H7 (cell line): ENCODE measurements around the gene ADGRL3. TPM values are rescaled to one million over a fixed set of nuclear protein-coding genes. Genes with fewer than 3 reads are reported as not detected.
"Not testable (repeated sequence)": the region's sequence is repeated elsewhere in the genome, so short reads cannot be mapped to it uniquely, and the experiment has no call there.

Experiments
- DNase-seq: peaks from one replicate; pipeline ENCODE4 v3.0.0; 2012
- H3K27me3 ChIP-seq: 2 replicates; pipeline ENCODE4 v1.6.0; 2011; ENCODE audit warnings: mild to moderate bottlenecking, low read length; ENCODE audit not compliant: control insufficient read depth, insufficient read depth
- H3K36me3 ChIP-seq: replicated peaks from 2 replicates; pipeline ENCODE4 v1.5.1; 2011; ENCODE audit warnings: low read length; ENCODE audit not compliant: control insufficient read depth, insufficient read depth
- H3K4me3 ChIP-seq: 2 replicates; pipeline ENCODE4 v1.5.1; 2011; ENCODE audit warnings: low read depth, mild to moderate bottlenecking, control low read depth, low read length, moderate library complexity; ENCODE audit not compliant: insufficient read depth
- total RNA-seq: library from RNA; depleted of rRNA; stranded (reverse); fragments of >200 nt; shearing (Covaris generic); gene quantifications from 2 replicates; pipeline ENCODE4 v1.2.3, GENCODE V29; 2014

ADGRL3 gene
- total RNA-seq, 1 experiment from 2014 or later, result 6.8 TPM

DNA sequence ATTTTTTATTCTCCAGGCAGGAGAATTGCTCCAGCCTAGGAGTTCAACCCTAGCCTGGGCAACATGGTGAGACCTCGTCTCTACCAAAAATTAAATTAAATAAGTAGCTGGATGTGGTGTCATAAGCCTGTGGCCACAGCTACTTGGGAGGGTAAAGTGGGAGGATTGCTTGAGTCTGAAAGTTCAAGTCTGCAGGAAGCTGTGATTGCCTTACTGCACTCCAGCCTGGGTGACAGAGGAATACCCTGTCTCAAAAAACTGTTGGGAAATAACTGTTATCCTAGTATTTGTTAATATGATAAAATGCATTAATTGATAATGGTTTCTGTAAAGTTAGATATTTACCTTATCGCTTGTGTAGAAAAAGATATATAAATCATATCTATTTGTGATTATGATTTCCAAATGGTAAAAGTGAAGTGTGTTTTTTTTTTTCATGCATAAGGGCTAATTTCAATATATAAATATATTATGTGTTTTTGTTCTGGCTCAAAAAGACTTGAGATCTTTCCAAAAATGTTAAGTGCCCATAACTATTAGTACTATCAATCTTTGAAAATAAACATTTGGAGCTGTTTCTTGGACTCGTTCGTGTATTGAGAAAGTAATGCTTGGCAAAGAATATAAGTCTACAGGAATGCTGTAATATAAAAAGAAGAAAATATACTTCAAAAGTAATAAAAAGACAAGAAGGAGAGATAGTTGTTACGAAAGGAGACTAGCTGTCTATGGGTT is 396.6 kb downstream of the ADGRL3 start:
- no peaks in the 10 kb centered on the region for H3K27me3 ChIP-seq
- H3K36me3 ChIP-seq, result no peaks in the 10 kb centered on the region
- H3K4me3 ChIP-seq, result no peak overlapping the region
- DNase-seq, result no peak

DNA sequence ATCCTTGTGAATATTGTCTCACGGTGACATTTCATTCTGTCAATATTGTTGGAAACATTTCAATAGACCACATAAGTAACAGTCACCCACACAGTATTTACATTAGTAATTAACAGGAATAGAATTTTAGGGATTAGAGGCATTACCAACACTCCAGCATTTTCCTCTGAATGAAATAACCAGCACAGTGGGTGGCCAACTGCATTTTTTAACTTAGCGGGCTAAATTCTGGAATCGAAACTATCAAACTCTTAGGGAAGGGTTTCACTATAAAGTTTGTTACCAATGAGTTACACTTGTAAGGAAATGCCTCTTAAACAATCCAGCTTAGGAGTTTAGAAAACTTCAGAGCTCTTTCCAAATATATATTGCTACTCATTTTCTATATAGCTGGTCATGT is 403.0 kb downstream of the ADGRL3 start:
- Histone ChIP-seq H3K4me3 (no peak overlapping the region), H3K36me3 (no peaks in the 10 kb centered on the region), H3K27me3 (no peaks in the 10 kb centered on the region)
- DNase-seq, result no peak

DNA sequence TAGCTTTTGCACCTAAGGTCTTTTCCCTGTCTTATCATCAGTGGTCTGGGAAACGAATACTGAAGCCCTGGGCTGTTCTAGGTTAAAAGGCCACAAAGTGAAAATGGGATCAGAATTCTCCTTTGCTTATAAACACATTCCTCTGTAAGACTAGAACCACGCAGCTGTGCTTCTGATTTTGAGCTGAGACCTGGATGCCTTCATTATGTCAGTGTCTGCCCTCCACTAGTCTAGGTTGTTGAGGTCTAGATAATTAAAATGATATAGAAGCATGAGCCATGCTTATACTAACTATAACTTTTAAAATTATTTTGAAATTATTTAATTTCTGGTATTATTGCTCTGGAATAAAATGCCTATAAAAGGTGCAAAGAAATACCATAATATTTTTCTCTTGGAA is 403.9 kb downstream of the ADGRL3 start:
- no peak overlapping the region for H3K4me3 ChIP-seq
- DNase-seq, result no peak

DNA sequence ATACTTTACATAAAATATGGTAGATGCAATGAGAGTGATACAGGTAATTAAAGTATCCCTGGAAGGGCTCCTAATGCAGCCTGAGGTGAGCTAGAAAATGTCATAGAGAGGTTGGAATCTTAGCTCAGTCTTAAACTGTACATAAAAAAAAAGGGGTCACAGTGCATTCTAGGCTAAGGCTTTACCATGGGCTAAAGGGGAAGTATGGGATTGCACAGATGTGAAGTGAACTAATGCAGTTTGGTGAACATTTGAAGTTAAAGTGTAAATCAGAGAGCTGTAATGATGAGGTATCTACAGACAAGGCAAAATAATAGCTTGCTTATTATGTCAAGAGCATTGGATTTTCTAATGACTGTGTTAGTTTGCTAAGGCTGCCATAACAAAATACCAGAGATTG is 405.9 kb downstream of the ADGRL3 start:
- no peak for DNase-seq
- Histone ChIP-seq H3K4me3 (no peak overlapping the region), H3K36me3 (no peaks in the 10 kb centered on the region), H3K27me3 (no peaks in the 10 kb centered on the region)

More for the DNA sequence above, 403.9 kb downstream of the ADGRL3 start:
- Histone ChIP-seq H3K36me3 (no peaks in the 10 kb centered on the region), H3K27me3 (no peaks in the 10 kb centered on the region)

DNA sequence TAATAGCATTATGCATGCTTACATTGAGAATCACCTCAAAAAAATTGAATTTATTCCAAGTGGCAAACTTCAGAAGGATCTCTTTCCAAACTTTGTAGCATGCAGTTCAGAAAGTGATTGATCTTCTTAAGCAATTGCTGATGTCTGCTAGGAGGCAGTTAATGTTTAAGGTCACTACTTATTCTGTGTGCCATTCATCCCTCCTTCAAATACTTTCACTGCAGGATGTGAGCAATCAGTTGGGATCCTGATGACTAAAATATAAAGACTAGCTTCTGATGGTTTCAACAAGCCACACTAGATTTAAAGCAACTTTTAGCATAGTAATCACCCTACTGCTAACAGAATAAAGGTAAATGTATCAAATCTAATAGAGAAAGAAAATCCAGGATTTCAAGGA is 414.1 kb downstream of the ADGRL3 start:
- Histone ChIP-seq H3K4me3 (no peak overlapping the region), H3K27me3 (no peaks in the 10 kb centered on the region), H3K36me3 (no peaks in the 10 kb centered on the region)
- DNase-seq, result no peak

DNA sequence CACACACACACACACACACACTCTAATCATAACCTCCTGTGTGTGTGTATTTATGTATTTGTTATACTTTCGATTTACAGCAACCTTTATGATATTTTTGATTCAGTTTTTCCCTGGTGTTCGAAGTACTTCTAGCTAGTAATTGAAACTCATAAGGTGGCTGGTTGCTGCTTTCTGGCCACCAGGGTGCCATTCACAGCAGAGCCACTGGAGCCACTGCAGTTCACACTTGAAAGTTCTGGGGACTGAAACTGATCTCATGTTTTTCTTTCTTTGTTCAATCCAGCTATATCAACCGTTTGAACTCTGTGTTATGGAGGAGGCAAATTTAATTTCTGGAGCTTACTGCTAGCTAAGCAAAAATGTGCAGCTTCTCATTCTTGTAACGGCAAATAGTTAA is 419.4 kb downstream of the ADGRL3 start:
- DNase-seq, result peak; percentile 2

DNA sequence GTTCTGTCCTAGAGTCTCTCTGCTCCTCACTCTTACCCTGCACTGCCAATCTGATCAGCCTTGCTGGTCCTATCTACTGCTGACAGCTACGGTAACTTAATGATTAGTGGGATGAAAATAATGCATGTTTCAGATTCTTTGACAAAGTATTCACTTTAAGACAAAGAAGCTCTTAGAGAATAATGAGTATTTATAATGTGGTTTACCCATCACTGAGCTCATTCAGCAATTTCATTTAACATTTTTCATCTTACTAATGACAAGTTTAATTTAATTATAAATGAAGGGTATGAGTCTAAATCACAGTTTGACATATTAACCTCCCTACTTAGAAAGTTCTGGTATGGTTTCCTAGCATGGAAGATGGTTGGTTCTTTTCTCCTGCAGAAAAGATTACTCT is 428.2 kb downstream of the ADGRL3 start:
- no peak for DNase-seq
- no peaks in the 10 kb centered on the region for H3K36me3 ChIP-seq

More for the DNA sequence above, 419.4 kb downstream of the ADGRL3 start:
- no peak overlapping the region for H3K4me3 ChIP-seq
- no peaks in the 10 kb centered on the region for H3K36me3 ChIP-seq
- no peaks in the 10 kb centered on the region for H3K27me3 ChIP-seq

DNA sequence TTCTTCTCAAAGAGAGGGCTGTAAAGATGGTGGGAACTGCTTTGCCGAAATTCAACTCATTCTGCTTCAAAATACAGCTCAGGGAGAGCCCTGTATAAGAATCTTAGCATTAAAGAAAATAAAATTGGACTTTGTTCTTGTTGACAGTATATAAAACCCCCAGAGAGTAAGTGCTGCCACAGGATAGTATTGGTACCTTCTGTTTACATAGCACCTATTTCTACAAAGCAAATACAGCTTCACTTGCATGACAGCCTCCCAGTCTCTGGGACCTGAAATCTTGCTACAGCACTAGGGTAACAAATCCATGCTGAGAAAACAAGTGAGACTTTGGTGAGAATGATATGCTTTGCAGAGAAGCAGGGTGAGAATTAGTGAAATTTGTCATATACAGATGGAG is 428.6 kb downstream of the ADGRL3 start:
- Histone ChIP-seq H3K4me3 (no peak overlapping the region), H3K36me3 (no peaks in the 10 kb centered on the region), H3K27me3 (no peaks in the 10 kb centered on the region)
- no peak for DNase-seq

More for the DNA sequence above, 428.2 kb downstream of the ADGRL3 start:
- H3K4me3 ChIP-seq, result no peak overlapping the region
- no peaks in the 10 kb centered on the region for H3K27me3 ChIP-seq

DNA sequence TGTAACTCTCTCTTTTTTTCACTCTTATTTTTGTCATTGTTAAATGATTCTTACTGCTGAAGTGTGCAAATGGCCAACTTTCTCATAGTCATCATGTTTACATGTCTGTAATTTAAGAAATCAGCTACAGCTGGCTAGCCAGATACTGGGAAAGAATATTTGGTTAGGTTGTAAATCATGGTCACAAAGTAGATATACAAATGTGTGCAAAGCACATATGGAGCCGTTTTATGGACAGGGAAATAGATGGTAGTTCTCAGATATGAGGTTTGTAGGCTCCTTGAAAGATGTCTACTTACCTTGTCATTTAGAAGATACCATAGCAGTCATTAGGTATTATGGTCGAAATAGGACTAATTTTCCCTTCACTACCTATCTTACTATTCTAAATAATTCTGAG is 430.4 kb downstream of the ADGRL3 start:
- no peak overlapping the region for H3K4me3 ChIP-seq
- DNase-seq, result no peak
- no peaks in the 10 kb centered on the region for H3K36me3 ChIP-seq
- H3K27me3 ChIP-seq, result no peaks in the 10 kb centered on the region

DNA sequence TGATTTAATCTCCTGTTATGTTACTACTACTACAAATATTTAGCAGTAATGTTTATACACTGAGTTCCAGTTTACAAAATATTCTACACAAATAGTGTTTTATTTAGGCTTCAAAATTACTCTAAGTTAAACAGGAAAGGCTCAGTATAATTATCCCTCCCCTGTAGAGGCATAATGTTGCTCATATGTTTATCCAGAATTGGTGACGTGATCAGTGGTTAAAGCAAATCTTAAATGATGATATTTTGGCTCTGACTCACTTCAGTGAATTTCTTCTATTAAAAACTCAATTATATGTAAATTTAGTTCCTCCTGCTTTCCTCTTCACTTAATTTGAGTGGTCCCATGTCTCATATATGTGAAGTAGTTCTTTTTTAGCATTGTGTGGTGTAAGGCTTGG is 438.5 kb downstream of the ADGRL3 start:
- Histone ChIP-seq H3K4me3 (no peak overlapping the region), H3K27me3 (no peaks in the 10 kb centered on the region), H3K36me3 (no peaks in the 10 kb centered on the region)
- no peak for DNase-seq

DNA sequence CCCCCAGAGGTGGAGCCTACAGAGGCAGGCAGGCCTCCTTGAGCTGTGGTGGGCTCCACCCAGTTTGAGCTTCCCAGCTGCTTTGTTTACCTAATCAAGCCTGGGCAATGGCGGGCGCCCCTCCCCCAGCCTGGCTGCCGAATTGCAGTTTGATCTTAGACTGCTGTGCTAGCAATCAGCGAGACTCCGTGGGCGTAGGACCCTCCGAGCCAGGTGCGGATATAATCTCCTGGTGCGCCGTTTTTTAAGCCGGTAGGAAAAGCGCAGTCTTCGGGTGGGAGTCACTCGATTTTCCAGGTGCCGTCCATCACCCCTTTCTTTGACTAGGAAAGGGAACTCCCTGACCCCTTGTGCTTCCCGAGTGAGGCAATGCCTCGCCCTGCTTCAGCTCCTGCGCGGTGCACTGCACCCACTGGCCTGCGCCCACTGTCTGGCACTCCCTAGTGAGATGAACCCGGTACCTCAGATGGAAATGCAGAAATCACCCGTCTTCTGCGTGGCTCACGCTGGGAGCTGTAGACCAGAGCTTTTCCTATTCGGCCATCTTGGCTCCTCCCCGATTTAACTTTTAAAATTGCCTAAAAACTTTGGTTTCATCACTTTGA is 446.7 kb downstream of the ADGRL3 start:
- H3K36me3 ChIP-seq, result not testable (repeated sequence)
- peak overlapping the region; percentile 17 for H3K4me3 ChIP-seq

DNA sequence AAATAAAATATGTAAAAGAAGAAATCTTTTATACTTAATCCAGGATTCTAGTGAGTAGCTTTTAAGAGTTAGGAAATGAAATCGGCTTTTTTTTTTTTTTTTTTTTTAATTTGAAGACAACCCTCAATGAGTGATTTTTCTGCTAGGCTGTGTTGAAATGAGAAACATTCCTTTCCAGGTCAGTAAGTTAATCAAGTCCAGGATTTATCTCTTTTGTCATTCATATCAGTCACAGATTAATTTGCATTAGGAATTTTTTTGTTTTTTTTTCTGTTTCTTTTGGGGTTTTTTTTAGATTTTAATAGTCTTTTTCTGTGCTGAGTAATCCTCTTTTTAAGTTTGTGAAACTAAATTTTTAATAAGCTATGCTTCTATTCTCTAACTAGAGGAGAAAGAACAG is 448.1 kb downstream of the ADGRL3 start:
- no peak for DNase-seq
- Histone ChIP-seq H3K4me3 (no peak overlapping the region), H3K27me3 (no peaks in the 10 kb centered on the region), H3K36me3 (no peaks in the 10 kb centered on the region)

More for the DNA sequence above, 446.7 kb downstream of the ADGRL3 start:
- not testable (repeated sequence) for H3K27me3 ChIP-seq, DNase-seq

DNA sequence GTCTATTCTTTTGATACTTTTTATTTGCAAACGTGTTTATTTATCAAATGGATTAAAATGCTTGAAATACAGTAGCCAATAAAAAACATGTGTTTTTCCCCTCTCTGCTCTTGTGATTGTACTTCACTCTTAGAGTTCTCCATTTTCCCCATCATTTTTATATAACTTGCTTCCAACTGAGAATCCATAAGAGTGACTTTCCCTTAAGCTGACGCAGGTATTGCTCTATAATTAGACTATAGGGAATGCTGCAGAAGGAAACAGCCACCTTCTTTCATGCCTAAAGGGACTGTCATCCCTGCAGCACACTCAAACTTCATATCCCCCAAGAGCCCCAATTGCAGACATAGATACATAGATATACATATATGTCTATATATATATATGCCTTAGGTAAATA is 456.9 kb downstream of the ADGRL3 start:
- Histone ChIP-seq H3K36me3 (no peaks in the 10 kb centered on the region), H3K27me3 (no peaks in the 10 kb centered on the region), H3K4me3 (no peak overlapping the region)
- DNase-seq, result no peak

DNA sequence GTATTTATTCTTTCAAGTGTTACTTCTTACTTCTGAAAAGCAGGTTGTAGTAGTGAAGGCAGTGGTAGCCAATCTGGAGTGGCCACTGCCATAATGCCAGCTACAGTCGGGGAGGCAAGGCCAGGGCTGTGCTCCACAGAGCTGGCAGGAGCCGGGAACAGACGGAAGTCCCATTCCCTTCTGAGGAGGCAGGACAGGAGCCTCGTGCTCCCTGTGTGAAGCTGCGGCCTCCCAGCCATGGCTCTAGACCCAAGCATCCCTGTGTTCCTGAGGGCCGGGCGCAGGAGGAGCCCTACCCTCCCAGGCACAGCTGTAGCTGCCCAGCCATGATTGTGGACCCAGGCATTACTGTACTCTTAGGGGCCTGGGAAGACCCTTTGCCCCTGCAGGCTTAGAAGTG is 461.8 kb downstream of the ADGRL3 start:
- Histone ChIP-seq H3K36me3 (no peaks in the 10 kb centered on the region), H3K27me3 (no peaks in the 10 kb centered on the region), H3K4me3 (no peak overlapping the region)
- no peak for DNase-seq

DNA sequence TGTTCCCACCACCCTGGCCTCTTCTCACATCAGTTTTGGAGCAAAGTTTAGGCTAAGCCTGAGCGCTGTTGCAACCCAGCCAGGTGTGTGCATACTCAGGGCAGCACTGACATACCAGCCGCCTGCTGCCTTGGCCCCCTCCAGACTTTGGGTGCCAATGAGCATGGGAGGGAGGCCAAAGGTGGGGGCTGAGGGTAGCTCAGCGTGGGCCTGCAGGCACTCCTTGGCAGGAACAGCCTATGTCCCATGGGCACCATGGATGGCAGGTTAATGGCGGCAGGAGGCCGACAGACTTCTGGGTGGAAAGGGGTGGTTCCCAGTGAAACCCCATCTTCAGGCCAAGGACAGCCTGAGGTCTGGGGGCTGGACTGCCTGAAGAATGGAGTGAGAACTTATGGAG is 462.2 kb downstream of the ADGRL3 start:
- DNase-seq, result no peak
- H3K4me3 ChIP-seq, result no peak overlapping the region
- no peaks in the 10 kb centered on the region for H3K27me3 ChIP-seq
- H3K36me3 ChIP-seq, result no peaks in the 10 kb centered on the region
